DMS 273 treated with DMSO at 0.1 percent for 48 hours (cell line): ENCODE data around the gene PLEKHG4B.
"Not testable (repeated sequence)": the region's sequence is repeated elsewhere in the genome, so short reads cannot be mapped to it uniquely, and the experiment has no call there.

Experiments
- DNase-seq: peaks from one replicate; lab custom pipeline; 2025; lab: John Stamatoyannopoulos, UW

Gene PLEKHG4B

DNA sequence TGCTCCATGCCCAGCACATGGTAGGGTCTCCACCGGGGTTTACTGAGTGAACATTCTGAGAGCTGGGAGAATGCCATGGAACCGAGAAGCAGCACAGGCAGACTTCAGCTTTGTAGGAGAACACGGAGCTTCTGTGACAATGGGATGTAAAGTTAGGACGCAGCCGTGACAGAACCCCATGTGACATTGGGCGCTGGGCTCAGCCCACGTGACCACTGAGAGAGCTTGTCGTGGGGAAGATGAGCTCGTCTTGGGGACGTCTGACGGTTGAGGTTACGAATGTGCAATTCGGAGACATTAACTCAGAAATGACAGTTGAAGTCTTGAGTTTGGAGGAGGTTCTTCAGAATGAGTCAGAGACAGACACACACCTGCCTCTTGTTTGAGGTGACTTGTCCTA lies 139.7 kb downstream of the PLEKHG4B start:
- DNase-seq = no peak

DNA sequence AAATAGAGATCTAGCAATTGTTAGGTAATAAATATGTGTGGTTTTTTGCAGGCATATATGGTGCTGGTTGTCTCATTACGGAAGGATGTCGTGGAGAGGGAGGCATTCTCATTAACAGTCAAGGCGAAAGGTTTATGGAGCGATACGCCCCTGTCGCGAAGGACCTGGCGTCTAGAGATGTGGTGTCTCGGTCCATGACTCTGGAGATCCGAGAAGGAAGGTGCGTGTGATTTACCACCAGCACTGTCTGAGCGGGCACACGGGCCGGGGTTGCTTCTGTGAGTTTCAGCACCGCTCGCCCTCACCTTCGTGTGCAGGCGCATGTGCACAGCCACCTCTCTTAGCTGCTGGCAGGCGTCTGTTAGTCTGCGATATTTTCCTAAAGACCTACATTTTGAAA lies 141.5 kb downstream of the PLEKHG4B start:
- not testable (repeated sequence) for DNase-seq

DNA sequence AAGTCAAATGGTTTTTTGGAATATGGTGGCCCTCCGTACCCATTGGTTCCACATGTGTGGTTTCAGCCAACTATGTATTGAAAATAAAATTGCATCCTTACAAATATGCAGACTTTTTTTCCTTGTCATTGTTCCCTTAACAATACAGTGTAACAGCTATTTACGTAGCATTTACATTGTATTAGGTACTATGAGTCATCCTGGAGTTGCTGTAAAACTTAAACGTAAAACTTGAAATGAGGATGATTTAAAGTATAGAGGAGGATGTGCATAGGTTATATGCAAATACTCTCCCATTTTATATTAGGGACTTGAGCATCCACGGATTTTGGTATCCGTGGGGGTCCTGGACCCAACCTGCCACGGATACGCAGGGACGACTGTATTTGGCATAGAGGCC lies 142.5 kb downstream of the PLEKHG4B start:
- no peak for DNase-seq

GRCh38 chr5:235527-235926 lies 143.6 kb downstream of the PLEKHG4B start:
- DNase-seq = not testable (repeated sequence)

DNA sequence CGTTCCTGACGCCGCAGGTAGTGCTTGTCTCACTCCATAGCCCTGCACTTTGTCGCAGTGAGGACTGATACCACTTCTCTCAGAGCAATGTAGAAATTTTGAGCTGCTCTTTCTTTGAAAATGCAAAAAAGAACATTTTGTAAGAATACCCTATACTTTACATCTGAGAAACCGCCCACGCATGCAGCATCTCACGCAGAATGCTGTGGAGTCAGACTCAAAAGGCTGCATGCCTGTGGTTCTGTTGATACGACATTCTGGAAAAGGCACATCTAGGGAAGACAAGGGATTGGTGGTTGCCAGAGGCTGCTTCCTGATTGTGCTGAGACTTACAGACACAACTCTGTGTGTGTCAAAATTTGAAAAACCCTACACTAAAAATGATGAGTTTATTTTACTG lies 146.0 kb downstream of the PLEKHG4B start:
- not testable (repeated sequence) for DNase-seq
